Measurements from ENCODE around the gene SAFB2. TPM values are rescaled to one million over a fixed set of nuclear protein-coding genes. Genes with fewer than 3 reads are reported as not detected.

The SAFB2 gene
- total RNA-seq, 1 experiment from 2014 or later, result 86.9 TPM

DNA sequence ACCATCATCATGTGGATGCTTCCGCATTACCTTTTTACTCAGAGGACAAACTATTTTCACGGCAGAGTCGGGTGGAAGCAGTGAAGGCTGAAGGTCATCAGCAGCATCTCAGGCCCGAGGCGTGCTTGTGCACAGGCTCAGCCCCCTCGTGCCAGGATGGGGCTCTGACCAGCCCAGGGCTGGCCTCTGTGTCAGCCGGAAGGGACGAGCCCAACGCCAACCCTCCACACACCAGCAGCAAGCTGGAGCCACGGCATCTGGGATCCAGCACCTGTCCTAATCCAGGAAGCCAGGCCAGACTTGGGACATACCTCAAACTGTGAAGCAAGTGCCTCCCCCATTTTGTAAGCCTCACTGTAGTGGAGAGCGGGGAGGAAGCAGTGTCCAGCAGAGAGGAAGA, 46.6 kb upstream of the SAFB2 start:
- TF ChIP-seq, protein P1, sequence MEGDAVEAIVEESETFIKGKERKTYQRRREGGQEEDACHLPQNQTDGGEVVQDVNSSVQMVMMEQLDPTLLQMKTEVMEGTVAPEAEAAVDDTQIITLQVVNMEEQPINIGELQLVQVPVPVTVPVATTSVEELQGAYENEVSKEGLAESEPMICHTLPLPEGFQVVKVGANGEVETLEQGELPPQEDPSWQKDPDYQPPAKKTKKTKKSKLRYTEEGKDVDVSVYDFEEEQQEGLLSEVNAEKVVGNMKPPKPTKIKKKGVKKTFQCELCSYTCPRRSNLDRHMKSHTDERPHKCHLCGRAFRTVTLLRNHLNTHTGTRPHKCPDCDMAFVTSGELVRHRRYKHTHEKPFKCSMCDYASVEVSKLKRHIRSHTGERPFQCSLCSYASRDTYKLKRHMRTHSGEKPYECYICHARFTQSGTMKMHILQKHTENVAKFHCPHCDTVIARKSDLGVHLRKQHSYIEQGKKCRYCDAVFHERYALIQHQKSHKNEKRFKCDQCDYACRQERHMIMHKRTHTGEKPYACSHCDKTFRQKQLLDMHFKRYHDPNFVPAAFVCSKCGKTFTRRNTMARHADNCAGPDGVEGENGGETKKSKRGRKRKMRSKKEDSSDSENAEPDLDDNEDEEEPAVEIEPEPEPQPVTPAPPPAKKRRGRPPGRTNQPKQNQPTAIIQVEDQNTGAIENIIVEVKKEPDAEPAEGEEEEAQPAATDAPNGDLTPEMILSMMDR (IDR thresholded peaks at IDR 0.05 in 2 of 3, conservative IDR thresholded peaks at IDR 0.05 in 1 of 3; ENCODE audit: borderline replicate concordance in 1 of 3, insufficient read depth in 1 of 3, low read depth in 2 of 3, low read length in 2 of 3), result no peak
- no peak for TF ChIP-seq POLR2AphosphoS5 (IDR thresholded peaks at IDR 0.05; ENCODE audit: low read depth, low read length)
- TF ChIP-seq CEBPB (IDR thresholded peaks at IDR 0.05; ENCODE audit: low read depth), result no peak
- no peak for TF ChIP-seq ELF1 (IDR thresholded peaks at IDR 0.05; ENCODE audit: borderline replicate concordance, low read depth)
- TF ChIP-seq TCF7L2 (IDR thresholded peaks at IDR 0.05; ENCODE audit: borderline replicate concordance, extremely low read depth, insufficient read depth, insufficient read length), result no peak
- TF ChIP-seq FOSL1 (IDR thresholded peaks at IDR 0.05; ENCODE audit: low read depth), result no peak
- TF ChIP-seq EZH2phosphoT487 (IDR thresholded peaks at IDR 0.05; ENCODE audit: borderline replicate concordance), result no peak
- no peak for TF ChIP-seq SIN3A (IDR thresholded peaks at IDR 0.05; ENCODE audit: low read depth)
- no peak for TF ChIP-seq ZNF274 (IDR thresholded peaks at IDR 0.05; ENCODE audit: low read depth, low read length)
- TF ChIP-seq, protein P2, sequence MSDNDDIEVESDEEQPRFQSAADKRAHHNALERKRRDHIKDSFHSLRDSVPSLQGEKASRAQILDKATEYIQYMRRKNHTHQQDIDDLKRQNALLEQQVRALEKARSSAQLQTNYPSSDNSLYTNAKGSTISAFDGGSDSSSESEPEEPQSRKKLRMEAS (IDR thresholded peaks at IDR 0.05), result no peak
- TF ChIP-seq SP1 (IDR thresholded peaks at IDR 0.05; ENCODE audit: low read depth), result no peak
- TF ChIP-seq, protein P3, sequence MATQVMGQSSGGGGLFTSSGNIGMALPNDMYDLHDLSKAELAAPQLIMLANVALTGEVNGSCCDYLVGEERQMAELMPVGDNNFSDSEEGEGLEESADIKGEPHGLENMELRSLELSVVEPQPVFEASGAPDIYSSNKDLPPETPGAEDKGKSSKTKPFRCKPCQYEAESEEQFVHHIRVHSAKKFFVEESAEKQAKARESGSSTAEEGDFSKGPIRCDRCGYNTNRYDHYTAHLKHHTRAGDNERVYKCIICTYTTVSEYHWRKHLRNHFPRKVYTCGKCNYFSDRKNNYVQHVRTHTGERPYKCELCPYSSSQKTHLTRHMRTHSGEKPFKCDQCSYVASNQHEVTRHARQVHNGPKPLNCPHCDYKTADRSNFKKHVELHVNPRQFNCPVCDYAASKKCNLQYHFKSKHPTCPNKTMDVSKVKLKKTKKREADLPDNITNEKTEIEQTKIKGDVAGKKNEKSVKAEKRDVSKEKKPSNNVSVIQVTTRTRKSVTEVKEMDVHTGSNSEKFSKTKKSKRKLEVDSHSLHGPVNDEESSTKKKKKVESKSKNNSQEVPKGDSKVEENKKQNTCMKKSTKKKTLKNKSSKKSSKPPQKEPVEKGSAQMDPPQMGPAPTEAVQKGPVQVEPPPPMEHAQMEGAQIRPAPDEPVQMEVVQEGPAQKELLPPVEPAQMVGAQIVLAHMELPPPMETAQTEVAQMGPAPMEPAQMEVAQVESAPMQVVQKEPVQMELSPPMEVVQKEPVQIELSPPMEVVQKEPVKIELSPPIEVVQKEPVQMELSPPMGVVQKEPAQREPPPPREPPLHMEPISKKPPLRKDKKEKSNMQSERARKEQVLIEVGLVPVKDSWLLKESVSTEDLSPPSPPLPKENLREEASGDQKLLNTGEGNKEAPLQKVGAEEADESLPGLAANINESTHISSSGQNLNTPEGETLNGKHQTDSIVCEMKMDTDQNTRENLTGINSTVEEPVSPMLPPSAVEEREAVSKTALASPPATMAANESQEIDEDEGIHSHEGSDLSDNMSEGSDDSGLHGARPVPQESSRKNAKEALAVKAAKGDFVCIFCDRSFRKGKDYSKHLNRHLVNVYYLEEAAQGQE (IDR thresholded peaks at IDR 0.05; ENCODE audit: low read depth), result no peak
- no peak for TF ChIP-seq JUND (IDR thresholded peaks at IDR 0.05)
- no peak for TF ChIP-seq CBX3 (IDR thresholded peaks at IDR 0.05; ENCODE audit: low read depth)
- TF ChIP-seq, protein P4, sequence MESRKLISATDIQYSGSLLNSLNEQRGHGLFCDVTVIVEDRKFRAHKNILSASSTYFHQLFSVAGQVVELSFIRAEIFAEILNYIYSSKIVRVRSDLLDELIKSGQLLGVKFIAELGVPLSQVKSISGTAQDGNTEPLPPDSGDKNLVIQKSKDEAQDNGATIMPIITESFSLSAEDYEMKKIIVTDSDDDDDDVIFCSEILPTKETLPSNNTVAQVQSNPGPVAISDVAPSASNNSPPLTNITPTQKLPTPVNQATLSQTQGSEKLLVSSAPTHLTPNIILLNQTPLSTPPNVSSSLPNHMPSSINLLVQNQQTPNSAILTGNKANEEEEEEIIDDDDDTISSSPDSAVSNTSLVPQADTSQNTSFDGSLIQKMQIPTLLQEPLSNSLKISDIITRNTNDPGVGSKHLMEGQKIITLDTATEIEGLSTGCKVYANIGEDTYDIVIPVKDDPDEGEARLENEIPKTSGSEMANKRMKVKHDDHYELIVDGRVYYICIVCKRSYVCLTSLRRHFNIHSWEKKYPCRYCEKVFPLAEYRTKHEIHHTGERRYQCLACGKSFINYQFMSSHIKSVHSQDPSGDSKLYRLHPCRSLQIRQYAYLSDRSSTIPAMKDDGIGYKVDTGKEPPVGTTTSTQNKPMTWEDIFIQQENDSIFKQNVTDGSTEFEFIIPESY (IDR thresholded peaks at IDR 0.05; ENCODE audit: extremely low read depth, insufficient replicate concordance, low read length), result no peak
- TF ChIP-seq EZH2 (IDR thresholded peaks at IDR 0.05), result no peak
- no peak for TF ChIP-seq RAD21 (IDR thresholded peaks at IDR 0.05; ENCODE audit: low read depth)
- TF ChIP-seq SRF (IDR thresholded peaks at IDR 0.05; ENCODE audit: low read depth), result no peak
- TF ChIP-seq, protein P5, sequence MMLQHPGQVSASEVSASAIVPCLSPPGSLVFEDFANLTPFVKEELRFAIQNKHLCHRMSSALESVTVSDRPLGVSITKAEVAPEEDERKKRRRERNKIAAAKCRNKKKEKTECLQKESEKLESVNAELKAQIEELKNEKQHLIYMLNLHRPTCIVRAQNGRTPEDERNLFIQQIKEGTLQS (IDR thresholded peaks at IDR 0.05), result no peak
- TF ChIP-seq EGR1 (IDR thresholded peaks at IDR 0.05; ENCODE audit: low read depth), result no peak
- Histone ChIP-seq H4K20me1 (ENCODE audit: insufficient read depth) (no peaks in the 10 kb centered on the region), H3K79me2 (ENCODE audit: insufficient read depth, low read length) (no peaks in the 10 kb centered on the region), H3K4me2 (ENCODE audit: low read length) (no peak overlapping the region), H3K4me1 (ENCODE audit: control insufficient read depth in 1 of 2, insufficient read depth in 2 of 2, low read length in 2 of 2) (no peaks in the 10 kb centered on the region; a peak in 2 of 4 replicates), H3K9me3 (ENCODE audit: control insufficient read depth in 1 of 2, insufficient read depth in 1 of 2, low read depth in 1 of 2, low read length in 2 of 2) (no peaks in the 10 kb centered on the region), H3K9me2 (ENCODE audit: insufficient read depth) (no peaks in the 10 kb centered on the region), H3K27ac (ENCODE audit: low read depth, low read length) (no peak overlapping the region), H3K4me3 (replicated peaks in 1 of 2; ENCODE audit: low read depth in 1 of 2, low read length in 2 of 2) (no peak overlapping the region), H3K27me3 (ENCODE audit: insufficient read depth, low read length) (no peaks in the 10 kb centered on the region), H3K36me3 (ENCODE audit: control insufficient read depth in 1 of 2, insufficient read depth in 2 of 2, low read length in 2 of 2) (peaks cover 32 to 49% of the 10 kb centered on the region in 2 experiments; a peak in 3 of 4 replicates), H2AFZ (ENCODE audit: low read depth, low read length, poor library complexity, severe bottlenecking) (no peak overlapping the region), H3K9ac (ENCODE audit: low read length) (no peak overlapping the region)
- DNase-seq (ENCODE audit: low read depth, low spot score) (no peak), ATAC-seq (no peak)
- ChIA-PET POLR2A (no interaction called here), CTCF (no interaction called here), RAD21 (ENCODE audit: low non-redundant PET in 1 of 2, low total read pairs in 2 of 2, uncharacterized antibody in 2 of 2, unreplicated experiment in 2 of 2) (no interaction called here)
- BruUV-seq (replicated peaks), result no TSS peak
- intact Hi-C loops (cut with micrococcal nuclease), result no loop called here
